Calu3 (cell line): Measurements from ENCODE around the gene SAG. TPM values are rescaled to one million over a fixed set of nuclear protein-coding genes. Genes with fewer than 3 reads are reported as not detected.

Experiments used
- BruUV-seq: library from RNA; stranded (reverse); fragments of 400-500 nt; replicated peaks from 2 replicates; lab custom pipeline; 2021; lab: Mats Ljungman, UMichigan
- CTCF ChIA-PET: fragments of 300-600 bp; sonication (Branson Sonifier 250); formaldehyde crosslinking; loops from one replicate; lab custom pipeline; 2022; ENCODE audit warnings: antibody characterized with exemption; lab: Charles Lee
- DNase-seq: peaks from one replicate; pipeline ENCODE4 v3.0.0; 2022
- H3K27ac Mint-ChIP-seq: one replicate; pipeline ENCODE4 v1.8.0; 2022; ENCODE audit warnings: mixed read lengths; ENCODE audit not compliant: unreplicated experiment
- H3K27me3 Mint-ChIP-seq: one replicate; pipeline ENCODE4 v1.8.0; 2022; ENCODE audit warnings: mixed read lengths; ENCODE audit not compliant: unreplicated experiment
- H3K36me3 Mint-ChIP-seq: one replicate; pipeline ENCODE4 v1.8.0; 2022; ENCODE audit warnings: mild to moderate bottlenecking, moderate library complexity, mixed read lengths; ENCODE audit not compliant: insufficient read depth, unreplicated experiment
- H3K4me1 Mint-ChIP-seq: one replicate; pipeline ENCODE4 v1.8.0; 2022; ENCODE audit warnings: mild to moderate bottlenecking, low read depth, mixed read lengths; ENCODE audit not compliant: unreplicated experiment
- H3K4me3 Mint-ChIP-seq: one replicate; pipeline ENCODE4 v1.8.0; 2022; ENCODE audit warnings: mild to moderate bottlenecking, low read depth, moderate library complexity, mixed read lengths; ENCODE audit not compliant: unreplicated experiment
- H3K9me3 Mint-ChIP-seq: one replicate; pipeline ENCODE4 v1.8.0; 2022; ENCODE audit warnings: low read depth, mixed read lengths; ENCODE audit not compliant: unreplicated experiment
- intact Hi-C: fragments of 100-400 bp; cut with micrococcal nuclease; formaldehyde crosslinking; loops from one replicate; pipeline ENCODE4 v1.10.0; 2022; ENCODE audit not compliant: unreplicated experiment
- total RNA-seq: library from RNA; stranded (reverse); gene quantifications from 2 replicates; pipeline ENCODE4 v1.2.3, GENCODE V29; 2022
- TF ChIP-seq, protein P1 (sequence below): fragments of 200-600 bp; IDR thresholded peaks from one replicate; pipeline ENCODE4 v1.8.0; 2022; ENCODE audit warnings: antibody characterized with exemption; ENCODE audit not compliant: unreplicated experiment

SAG gene
- total RNA-seq, 1 experiment from 2014 or later: not detected

- CTCF ChIA-PET: no interaction called here
- H3K9me3 Mint-ChIP-seq: no peaks in the 10 kb centered on the region
- no peak for DNase-seq
- H3K27me3 Mint-ChIP-seq: no peaks in the 10 kb centered on the region
- no peak overlapping the region for H3K27ac Mint-ChIP-seq
- TF ChIP-seq, protein P1, sequence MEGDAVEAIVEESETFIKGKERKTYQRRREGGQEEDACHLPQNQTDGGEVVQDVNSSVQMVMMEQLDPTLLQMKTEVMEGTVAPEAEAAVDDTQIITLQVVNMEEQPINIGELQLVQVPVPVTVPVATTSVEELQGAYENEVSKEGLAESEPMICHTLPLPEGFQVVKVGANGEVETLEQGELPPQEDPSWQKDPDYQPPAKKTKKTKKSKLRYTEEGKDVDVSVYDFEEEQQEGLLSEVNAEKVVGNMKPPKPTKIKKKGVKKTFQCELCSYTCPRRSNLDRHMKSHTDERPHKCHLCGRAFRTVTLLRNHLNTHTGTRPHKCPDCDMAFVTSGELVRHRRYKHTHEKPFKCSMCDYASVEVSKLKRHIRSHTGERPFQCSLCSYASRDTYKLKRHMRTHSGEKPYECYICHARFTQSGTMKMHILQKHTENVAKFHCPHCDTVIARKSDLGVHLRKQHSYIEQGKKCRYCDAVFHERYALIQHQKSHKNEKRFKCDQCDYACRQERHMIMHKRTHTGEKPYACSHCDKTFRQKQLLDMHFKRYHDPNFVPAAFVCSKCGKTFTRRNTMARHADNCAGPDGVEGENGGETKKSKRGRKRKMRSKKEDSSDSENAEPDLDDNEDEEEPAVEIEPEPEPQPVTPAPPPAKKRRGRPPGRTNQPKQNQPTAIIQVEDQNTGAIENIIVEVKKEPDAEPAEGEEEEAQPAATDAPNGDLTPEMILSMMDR: no peak
- peaks cover 16% of the 10 kb centered on the region for H3K36me3 Mint-ChIP-seq
- H3K4me3 Mint-ChIP-seq: no peak overlapping the region
- H3K4me1 Mint-ChIP-seq: peaks cover 21% of the 10 kb centered on the region
- BruUV-seq: no TSS peak
- intact Hi-C loops: no loop called here
These were observed 52.2 kb downstream of the SAG start for GRCh38 chr2:233359823-233360222.

- DNase-seq: no peak
- Mint-ChIP-seq H3K4me3 (no peak overlapping the region), H3K27ac (no peak overlapping the region), H3K27me3 (no peaks in the 10 kb centered on the region), H3K9me3 (no peaks in the 10 kb centered on the region), H3K4me1 (peaks cover 14% of the 10 kb centered on the region), H3K36me3 (peaks cover 6% of the 10 kb centered on the region)
- BruUV-seq: no TSS peak
- TF ChIP-seq, protein P1: no peak
- CTCF ChIA-PET: no interaction called here
- intact Hi-C loops: no loop called here
These were observed 53.2 kb downstream of the SAG start for GRCh38 chr2:233360771-233361176.

GRCh38 chr2:233361297-233361696 lies 53.7 kb downstream of the SAG start:
- Mint-ChIP-seq H3K9me3 (no peaks in the 10 kb centered on the region), H3K27ac (no peak overlapping the region), H3K27me3 (no peaks in the 10 kb centered on the region), H3K36me3 (peaks cover 1% of the 10 kb centered on the region), H3K4me1 (peaks cover 9% of the 10 kb centered on the region), H3K4me3 (no peak overlapping the region)
- intact Hi-C loops: no loop called here
- no TSS peak for BruUV-seq
- CTCF ChIA-PET: no interaction called here
- TF ChIP-seq, protein P1: no peak
- DNase-seq: no peak

DNA sequence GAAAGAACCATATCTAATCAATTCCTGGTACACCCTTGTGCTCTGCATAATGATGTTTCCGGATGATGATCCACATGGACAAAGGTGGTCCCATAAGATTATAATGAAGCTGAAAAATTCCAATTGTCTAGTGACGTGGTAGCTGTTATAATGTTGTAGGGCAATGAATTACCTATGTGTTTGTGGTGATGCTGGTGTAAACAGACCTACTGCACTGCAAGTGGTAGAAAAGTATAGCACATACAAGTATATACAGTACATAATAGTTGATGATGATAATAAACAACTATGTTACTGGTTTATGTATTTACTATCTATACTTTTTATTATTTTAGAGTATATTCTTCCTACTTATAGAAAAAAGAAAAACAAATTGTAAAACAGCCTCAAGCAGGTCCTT lies 55.1 kb downstream of the SAG start:
- Mint-ChIP-seq H3K4me3 (no peak overlapping the region), H3K36me3 (no peaks in the 10 kb centered on the region), H3K27me3 (no peaks in the 10 kb centered on the region), H3K27ac (no peak overlapping the region), H3K9me3 (no peaks in the 10 kb centered on the region), H3K4me1 (no peaks in the 10 kb centered on the region)
- no TSS peak for BruUV-seq
- TF ChIP-seq, protein P1: no peak
- no peak for DNase-seq
- CTCF ChIA-PET: interaction anchor here (0.6 kb wide), 1 partner anchor 246 kb away, joined by 8 read pairs; no protein-coding TSS in a partner anchor
- intact Hi-C loops: no loop called here
